Endothelial cell of umbilical vein (primary cell): ENCODE data around the gene NTSR1. TPM values are rescaled to one million over a fixed set of nuclear protein-coding genes. Genes with fewer than 3 reads are reported as not detected.

Source experiments
- BruUV-seq: library from RNA; stranded (reverse); fragments of 400-500 nt; replicated peaks from 2 replicates; lab custom pipeline; 2021; lab: Mats Ljungman, UMichigan
- CTCF ChIA-PET: fragments of 300-600, 350-600 bp; sonication (Branson Sonifier 250); formaldehyde crosslinking; loops from one replicate; lab custom pipeline; 2021; ENCODE audit warnings: antibody characterized with exemption, inconsistent platforms; lab: Charles Lee
- POLR2A ChIA-PET: fragments of 300-600, 350-600 bp; sonication (Branson Sonifier 250); formaldehyde crosslinking; loops from one replicate; lab custom pipeline; 2021; ENCODE audit warnings: antibody characterized with exemption, inconsistent platforms; lab: Charles Lee
- DNase-seq: peaks from one replicate; pipeline ENCODE4 v3.0.0-alpha.2; 2011; ENCODE audit warnings: low read depth, low spot score
- FAIRE-seq: peaks from 2 replicates; lab custom pipeline; 2011; peaks lifted over from hg19 to GRCh38; lab: Jason Lieb, UNC
- H2AFZ ChIP-seq: 2 replicates; pipeline ENCODE4 v1.6.0; 2012; ENCODE audit warnings: low read depth, low read length, control low read depth, inconsistent platforms
- H3K27ac ChIP-seq: 2 replicates; pipeline ENCODE4 v1.5.1; 2011; ENCODE audit warnings: low read depth, mild to moderate bottlenecking, control low read depth, low read length, moderate library complexity; ENCODE audit not compliant: insufficient read depth
- H3K27me3 ChIP-seq, 2 experiments: 2 replicates each; pipeline versions ENCODE4 v1.6.0 to v1.6.1; 2011; ENCODE audit warnings: low read length in 2 of 2, mixed read lengths in 1 of 2; ENCODE audit not compliant: control insufficient read depth in 2 of 2, insufficient read depth in 2 of 2
- H3K36me3 ChIP-seq, 2 experiments: 2 replicates in 1 of 2; 3 replicates in 1 of 2; pipeline ENCODE4 v1.5.1; 2011; ENCODE audit warnings: low read length in 2 of 2, mild to moderate bottlenecking in 1 of 2, moderate library complexity in 1 of 2; ENCODE audit not compliant: control insufficient read depth in 2 of 2, insufficient read depth in 2 of 2; ENCODE audit errors: extremely low read depth in 1 of 2
- H3K4me1 ChIP-seq: 3 replicates; pipeline ENCODE4 v1.5.1; 2011; ENCODE audit warnings: mild to moderate bottlenecking, low read length; ENCODE audit not compliant: control insufficient read depth, insufficient read depth; ENCODE audit errors: extremely low read depth
- H3K4me2 ChIP-seq: 2 replicates; pipeline ENCODE4 v1.6.1; 2011; ENCODE audit warnings: low read length, control low read depth, mixed read lengths; ENCODE audit not compliant: insufficient read depth
- H3K4me3 ChIP-seq, 3 experiments: fragments of 200-600 bp in 1 of 3; sonication (generic), shearing (Covaris generic) in 1 of 3; replicated peaks in 1 of 3; 2 replicates each; pipeline ENCODE4 v1.5.1; 2011 to 2016; ENCODE audit warnings: control low read depth in 3 of 3, low read length in 3 of 3, mild to moderate bottlenecking in 2 of 3, inconsistent platforms in 1 of 3, low read depth in 1 of 3, moderate library complexity in 1 of 3; ENCODE audit not compliant: insufficient read depth in 1 of 3
- H3K79me2 ChIP-seq: 2 replicates; pipeline ENCODE4 v1.6.0; 2012; ENCODE audit warnings: low read length, inconsistent platforms; ENCODE audit not compliant: control insufficient read depth, insufficient read depth
- H3K9ac ChIP-seq: replicated peaks from 2 replicates; pipeline ENCODE3; 2011; ENCODE audit warnings: low read length, control low read depth; ENCODE audit not compliant: insufficient read depth; ENCODE audit errors: extremely low read depth
- H3K9me1 ChIP-seq: replicated peaks from 3 replicates; pipeline ENCODE4 v1.6.0; 2011; ENCODE audit warnings: mild to moderate bottlenecking, low read length; ENCODE audit not compliant: control insufficient read depth, insufficient read depth; ENCODE audit errors: extremely low read depth
- H3K9me3 ChIP-seq: replicated peaks from 2 replicates; pipeline ENCODE4 v1.5.1; 2012; ENCODE audit warnings: low read length, inconsistent platforms; ENCODE audit not compliant: control insufficient read depth, insufficient read depth
- H4K20me1 ChIP-seq: replicated peaks from 2 replicates; pipeline ENCODE3; 2011; ENCODE audit warnings: mild to moderate bottlenecking, low read length; ENCODE audit not compliant: control insufficient read depth, insufficient read depth; ENCODE audit errors: extremely low read depth
- CTCF ChIP-seq, 2 donors: IDR thresholded peaks; 1 replicate in 1 of 2; 2 replicates in 1 of 2; pipeline ENCODE4 v1.5.1; 2011; ENCODE audit warnings: low read length in 2 of 2, mild to moderate bottlenecking in 2 of 2, moderate library complexity in 2 of 2, control low read depth in 1 of 2, inconsistent platforms in 1 of 2, low read depth in 1 of 2; ENCODE audit not compliant: insufficient read depth in 1 of 2; ENCODE audit errors: extremely low read depth in 1 of 2
- EZH2 ChIP-seq: IDR thresholded peaks from 2 replicates; pipeline ENCODE4 v1.6.1; 2012; ENCODE audit warnings: borderline replicate concordance, low read depth, mild to moderate bottlenecking, moderate library complexity, low read length, inconsistent platforms; ENCODE audit not compliant: severe bottlenecking
- GATA2 ChIP-seq: IDR thresholded peaks from 2 replicates; pipeline ENCODE4 v1.7.0; 2011; ENCODE audit warnings: low read depth, mild to moderate bottlenecking, moderate library complexity, mixed read lengths, low read length; ENCODE audit not compliant: insufficient read length, insufficient read depth
- POLR2A ChIP-seq: IDR thresholded peaks from 2 replicates; pipeline ENCODE4 v1.6.1; 2012; ENCODE audit warnings: low read depth, mild to moderate bottlenecking, control low read depth, low read length
- POLR2AphosphoS5 ChIP-seq: IDR thresholded peaks from 2 replicates; pipeline ENCODE4 v1.6.1; 2012; ENCODE audit warnings: low read depth, mild to moderate bottlenecking, control low read depth, low read length, moderate library complexity; ENCODE audit not compliant: insufficient read depth
- dilution Hi-C: fragments of 300-500 bp; cut with MboI; formaldehyde crosslinking; loops from one replicate; pipeline ENCODE4 v1.15.0; 2019; ENCODE audit warnings: low sequenced_read_pairs; ENCODE audit not compliant: extremely low pct_ligation_motif_present
- intact Hi-C: fragments of 100-400 bp; cut with micrococcal nuclease; formaldehyde crosslinking; loops from one replicate; pipeline ENCODE4 v1.10.0; 2022
- polyA plus RNA-seq, 4 experiments: library from polyadenylated mRNA; depleted of rRNA in 3 of 4; stranded (reverse) in 3 of 4; unstranded in 1 of 4; fragments of >200 nt; gene quantifications; 2 replicates each; pipeline versions ENCODE4 v1.2.1 to v1.2.3, GENCODE V29; 2011 to 2012; ENCODE audit warnings: missing spikeins in 1 of 4
- total RNA-seq: library from RNA; stranded (reverse); gene quantifications from 2 replicates; pipeline ENCODE4 v1.2.3, GENCODE V29; 2021

Gene NTSR1
- total and polyA plus RNA-seq, 2 donors (not counting 3 experiments of a cell fraction or from before 2014, with no cell fraction given): 0.14 to 2.1 TPM

- intact Hi-C loops: no loop called here
- H3K79me2 ChIP-seq: no peaks in the 10 kb centered on the region
- TF ChIP-seq GATA2: no peak
- TF ChIP-seq EZH2: no peak
- TF ChIP-seq CTCF (IDR thresholded peaks at IDR 0.05; ENCODE audit: extremely low read depth in 1 of 2, insufficient read depth in 1 of 2, low read depth in 1 of 2, low read length in 2 of 2): no peak
- no peak for TF ChIP-seq POLR2A
- no peak for TF ChIP-seq POLR2AphosphoS5
- H3K9me1 ChIP-seq: no peaks in the 10 kb centered on the region
- FAIRE-seq (no peak), DNase-seq (no peak)
- ChIA-PET CTCF (no interaction called here), POLR2A (no interaction called here)
- H4K20me1 ChIP-seq: no peaks in the 10 kb centered on the region
- H3K27ac ChIP-seq: no peak overlapping the region
- peaks cover 2 to 3% of the 10 kb centered on the region in 2 experiments for H3K27me3 ChIP-seq
- no peak overlapping the region for H3K4me2 ChIP-seq
- dilution Hi-C loops: no loop called here
- H3K4me1 ChIP-seq: no peaks in the 10 kb centered on the region
- H3K4me3 ChIP-seq: no peak overlapping the region
- H3K9ac ChIP-seq: no peak overlapping the region
- H3K36me3 ChIP-seq: no peaks in the 10 kb centered on the region
- no peak overlapping the region for H2AFZ ChIP-seq
- H3K9me3 ChIP-seq: no peaks in the 10 kb centered on the region
- no TSS peak for BruUV-seq
These were observed 47.4 kb downstream of the NTSR1 start for GRCh38 chr20:62755817-62756724.
